Endothelial cell (in vitro differentiated cells): ENCODE data around the gene KIAA1210. TPM values are rescaled to one million over a fixed set of nuclear protein-coding genes. Genes with fewer than 3 reads are reported as not detected.
A peak's percentile ranks its signal among the peaks of the same experiment; 100 is the strongest.

ENCODE experiments used
- DNase-seq: peaks from one replicate; pipeline ENCODE4 v3.0.0; 2021; ENCODE audit warnings: low spot score
- H3K27ac Mint-ChIP-seq: one replicate; pipeline ENCODE4 v1.8.0; 2021; ENCODE audit warnings: mixed read lengths, inconsistent platforms; ENCODE audit not compliant: unreplicated experiment
- H3K27me3 Mint-ChIP-seq: one replicate; pipeline ENCODE4 v1.8.0; 2021; ENCODE audit warnings: mild to moderate bottlenecking, moderate library complexity, mixed read lengths, inconsistent platforms; ENCODE audit not compliant: unreplicated experiment
- H3K36me3 Mint-ChIP-seq: one replicate; pipeline ENCODE4 v1.8.0; 2021; ENCODE audit warnings: mild to moderate bottlenecking, low read depth, mixed read lengths, inconsistent platforms; ENCODE audit not compliant: unreplicated experiment
- H3K4me1 Mint-ChIP-seq: one replicate; pipeline ENCODE4 v1.8.0; 2021; ENCODE audit warnings: mild to moderate bottlenecking, mixed read lengths, inconsistent platforms; ENCODE audit not compliant: unreplicated experiment
- H3K4me3 Mint-ChIP-seq: one replicate; pipeline ENCODE4 v1.8.0; 2021; ENCODE audit warnings: mild to moderate bottlenecking, mixed read lengths, inconsistent platforms; ENCODE audit not compliant: unreplicated experiment
- H3K9me3 Mint-ChIP-seq: one replicate; pipeline ENCODE4 v1.8.0; 2021; ENCODE audit warnings: mixed read lengths, inconsistent platforms; ENCODE audit not compliant: unreplicated experiment
- total RNA-seq: library from RNA; stranded (reverse); fragmentation: NEBNext Ultra II Directional; extraction: Animal tissue kit (Norgen Biotek cat#: 25700); gene quantifications from one replicate; pipeline ENCODE4 v1.2.1, GENCODE V29; 2021; ENCODE audit not compliant: unreplicated experiment
- TF ChIP-seq, protein P1 (sequence below): fragments of 200-600 bp; sonication (generic); IDR thresholded peaks from one replicate; pipeline ENCODE4 v1.5.0; 2021; ENCODE audit warnings: antibody characterized with exemption; ENCODE audit not compliant: unreplicated experiment

Gene KIAA1210
- total RNA-seq, 1 donor from 2014 or later: not detected

DNA sequence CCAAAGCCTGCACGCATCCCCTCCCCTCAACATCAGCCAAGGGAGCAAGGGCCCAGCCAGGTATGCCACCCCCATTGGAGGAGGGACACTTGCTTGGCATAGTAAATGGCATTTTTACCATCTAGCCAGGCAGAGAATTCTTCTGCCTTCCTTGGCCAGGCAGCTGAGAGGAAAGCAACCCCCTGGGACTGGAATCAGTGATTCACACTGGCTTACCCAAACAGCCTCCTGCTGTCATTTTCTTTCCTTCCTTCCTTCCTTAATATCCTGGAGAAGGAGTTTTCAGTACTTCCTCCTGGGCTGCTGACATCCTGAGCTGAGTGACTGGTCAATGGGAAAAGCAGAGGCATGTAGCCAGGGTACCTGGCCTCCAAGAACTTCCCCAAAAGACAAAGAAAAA, 28.6 kb upstream of the KIAA1210 start:
- Mint-ChIP-seq H3K27ac (peak overlapping the region; percentile 75), H3K9me3 (no peaks in the 10 kb centered on the region), H3K27me3 (peaks cover 9% of the 10 kb centered on the region), H3K4me3 (no peak overlapping the region), H3K36me3 (no peaks in the 10 kb centered on the region), H3K4me1 (peaks cover 24% of the 10 kb centered on the region)
- DNase-seq: no peak
- TF ChIP-seq, protein P1, sequence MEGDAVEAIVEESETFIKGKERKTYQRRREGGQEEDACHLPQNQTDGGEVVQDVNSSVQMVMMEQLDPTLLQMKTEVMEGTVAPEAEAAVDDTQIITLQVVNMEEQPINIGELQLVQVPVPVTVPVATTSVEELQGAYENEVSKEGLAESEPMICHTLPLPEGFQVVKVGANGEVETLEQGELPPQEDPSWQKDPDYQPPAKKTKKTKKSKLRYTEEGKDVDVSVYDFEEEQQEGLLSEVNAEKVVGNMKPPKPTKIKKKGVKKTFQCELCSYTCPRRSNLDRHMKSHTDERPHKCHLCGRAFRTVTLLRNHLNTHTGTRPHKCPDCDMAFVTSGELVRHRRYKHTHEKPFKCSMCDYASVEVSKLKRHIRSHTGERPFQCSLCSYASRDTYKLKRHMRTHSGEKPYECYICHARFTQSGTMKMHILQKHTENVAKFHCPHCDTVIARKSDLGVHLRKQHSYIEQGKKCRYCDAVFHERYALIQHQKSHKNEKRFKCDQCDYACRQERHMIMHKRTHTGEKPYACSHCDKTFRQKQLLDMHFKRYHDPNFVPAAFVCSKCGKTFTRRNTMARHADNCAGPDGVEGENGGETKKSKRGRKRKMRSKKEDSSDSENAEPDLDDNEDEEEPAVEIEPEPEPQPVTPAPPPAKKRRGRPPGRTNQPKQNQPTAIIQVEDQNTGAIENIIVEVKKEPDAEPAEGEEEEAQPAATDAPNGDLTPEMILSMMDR: no peak

- Mint-ChIP-seq H3K4me3 (no peak overlapping the region), H3K27ac (no peak overlapping the region), H3K27me3 (peaks cover 9% of the 10 kb centered on the region), H3K36me3 (no peaks in the 10 kb centered on the region), H3K9me3 (no peaks in the 10 kb centered on the region), H3K4me1 (peaks cover 24% of the 10 kb centered on the region)
- DNase-seq: no peak
- TF ChIP-seq, protein P1: no peak
Observed at GRCh38 chrX:119155416-119156035, 27.9 kb upstream of the KIAA1210 start.

- H3K27me3 Mint-ChIP-seq: peaks cover 5% of the 10 kb centered on the region
- H3K36me3 Mint-ChIP-seq: no peaks in the 10 kb centered on the region
- TF ChIP-seq, protein P1: no peak
- H3K27ac Mint-ChIP-seq: no peak overlapping the region
- DNase-seq: no peak
- H3K4me3 Mint-ChIP-seq: no peak overlapping the region
- no peaks in the 10 kb centered on the region for H3K9me3 Mint-ChIP-seq
- H3K4me1 Mint-ChIP-seq: peaks cover 26% of the 10 kb centered on the region
Observed at GRCh38 chrX:119151051-119151380, 23.4 kb upstream of the KIAA1210 start.

GRCh38 chrX:119150163-119151050, 22.8 kb upstream of the KIAA1210 start:
- Mint-ChIP-seq H3K9me3 (no peaks in the 10 kb centered on the region), H3K27ac (no peak overlapping the region), H3K36me3 (no peaks in the 10 kb centered on the region), H3K4me1 (peaks cover 20% of the 10 kb centered on the region), H3K4me3 (no peak overlapping the region), H3K27me3 (peaks cover 3% of the 10 kb centered on the region)
- TF ChIP-seq, protein P1: no peak
- no peak for DNase-seq

GRCh38 chrX:119147486-119147885, 19.9 kb upstream of the KIAA1210 start:
- Mint-ChIP-seq H3K27ac (no peak overlapping the region), H3K4me1 (peaks cover 14% of the 10 kb centered on the region), H3K9me3 (no peaks in the 10 kb centered on the region), H3K36me3 (no peaks in the 10 kb centered on the region), H3K27me3 (peaks cover 3% of the 10 kb centered on the region), H3K4me3 (no peak overlapping the region)
- TF ChIP-seq, protein P1: no peak
- no peak for DNase-seq
